Subcutaneous adipose tissue (tissue), 4 donors: ENCODE measurements around the gene CHN2. TPM values are rescaled to one million over a fixed set of nuclear protein-coding genes. Genes with fewer than 3 reads are reported as not detected.

ENCODE experiments used
- CTCF ChIP-seq: fragments of 450-650 bp; IDR thresholded peaks from one replicate; pipeline ENCODE4 v1.5.1; 2016; ENCODE audit warnings: low read depth, mild to moderate bottlenecking, control low read depth, antibody characterized with exemption, moderate library complexity
- total RNA-seq, 4 donors: library from RNA; depleted of rRNA; stranded (reverse); fragments of >200 nt; gene quantifications; one replicate each; pipeline ENCODE4 v1.1.0, GENCODE V29; 2016

CHN2 gene
- total RNA-seq, 4 donors from 2014 or later: 10.0 to 19.4 (median 13.8) TPM

GRCh38 chr7:29236649-29237048 lies 42.1 kb downstream of the CHN2 start:
- TF ChIP-seq CTCF: no peak

DNA sequence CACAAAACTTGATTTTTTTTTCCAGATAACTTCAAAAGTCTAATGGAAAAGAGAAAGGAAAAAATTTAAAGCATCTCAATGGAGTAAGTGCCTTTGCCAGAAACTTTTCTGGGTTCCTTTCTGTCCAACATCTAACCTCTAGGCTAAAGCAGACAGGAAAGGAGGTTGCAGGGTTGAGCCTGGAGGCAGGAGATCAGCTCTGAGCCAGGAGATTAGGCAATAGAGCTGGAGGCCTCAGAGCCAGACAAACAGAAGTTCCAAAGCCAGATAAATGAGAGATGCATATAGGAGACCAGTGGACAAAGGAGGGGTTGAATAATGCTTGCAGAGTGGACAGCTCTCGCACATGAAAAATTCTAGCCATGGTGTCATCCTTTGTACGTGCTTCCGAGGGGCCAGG lies 42.9 kb downstream of the CHN2 start:
- no peak for TF ChIP-seq CTCF

GRCh38 chr7:29239638-29240037 lies 45.1 kb downstream of the CHN2 start:
- no peak for TF ChIP-seq CTCF

DNA sequence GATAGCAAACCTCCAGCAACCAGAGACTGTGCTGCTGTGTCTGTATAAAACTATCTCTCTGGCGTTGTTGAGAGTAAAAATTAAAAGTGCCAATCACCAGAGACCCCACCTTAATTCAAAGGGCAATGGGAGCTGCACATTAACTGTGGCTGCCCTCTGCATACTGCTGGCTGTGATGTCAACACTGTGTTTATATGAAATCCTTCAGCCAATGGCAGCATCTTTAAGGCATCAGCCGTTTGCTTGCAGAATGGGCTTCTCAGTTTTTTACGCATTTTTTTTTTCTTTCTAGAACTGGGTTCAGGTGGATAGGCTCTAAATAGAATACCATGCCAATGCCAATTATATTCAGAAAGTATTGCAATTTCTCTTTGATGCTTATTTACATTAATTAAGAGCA lies 47.7 kb downstream of the CHN2 start:
- no peak for TF ChIP-seq CTCF

DNA sequence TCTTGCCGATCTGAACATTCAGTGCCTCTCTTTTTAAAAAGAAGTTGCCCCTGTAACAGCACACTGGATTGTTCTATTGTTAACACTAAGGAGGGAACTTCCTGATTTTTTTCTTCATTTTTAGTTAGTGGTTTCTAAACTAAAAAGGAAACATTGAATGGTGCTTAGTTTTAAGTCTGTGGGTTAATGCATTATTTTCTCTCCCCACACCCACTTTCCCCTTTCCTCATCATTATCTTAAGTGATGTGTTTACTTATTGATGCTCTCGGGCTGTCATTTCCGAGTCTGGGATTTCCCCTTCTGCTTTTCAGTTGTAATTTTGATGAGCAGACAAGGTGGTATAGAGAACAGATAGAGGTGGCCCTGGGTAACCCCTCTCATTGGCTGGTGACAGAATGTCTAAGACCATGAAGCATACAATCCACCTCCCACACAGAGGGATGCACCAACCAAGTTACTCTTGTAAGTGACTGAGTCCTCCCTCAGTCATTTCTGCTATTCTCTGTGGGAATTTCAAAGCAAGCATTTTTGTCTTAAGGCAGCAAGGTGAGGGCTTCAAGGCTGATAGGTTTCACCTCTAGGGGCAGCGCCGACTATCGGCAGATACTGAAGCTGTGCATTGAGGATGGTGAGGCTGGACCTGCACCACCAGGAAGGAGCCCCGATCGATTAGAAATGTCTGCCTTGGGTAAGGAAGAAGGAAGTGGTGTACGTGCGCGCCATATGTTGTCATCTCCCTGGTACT lies 49.5 kb downstream of the CHN2 start:
- TF ChIP-seq CTCF: no peak

DNA sequence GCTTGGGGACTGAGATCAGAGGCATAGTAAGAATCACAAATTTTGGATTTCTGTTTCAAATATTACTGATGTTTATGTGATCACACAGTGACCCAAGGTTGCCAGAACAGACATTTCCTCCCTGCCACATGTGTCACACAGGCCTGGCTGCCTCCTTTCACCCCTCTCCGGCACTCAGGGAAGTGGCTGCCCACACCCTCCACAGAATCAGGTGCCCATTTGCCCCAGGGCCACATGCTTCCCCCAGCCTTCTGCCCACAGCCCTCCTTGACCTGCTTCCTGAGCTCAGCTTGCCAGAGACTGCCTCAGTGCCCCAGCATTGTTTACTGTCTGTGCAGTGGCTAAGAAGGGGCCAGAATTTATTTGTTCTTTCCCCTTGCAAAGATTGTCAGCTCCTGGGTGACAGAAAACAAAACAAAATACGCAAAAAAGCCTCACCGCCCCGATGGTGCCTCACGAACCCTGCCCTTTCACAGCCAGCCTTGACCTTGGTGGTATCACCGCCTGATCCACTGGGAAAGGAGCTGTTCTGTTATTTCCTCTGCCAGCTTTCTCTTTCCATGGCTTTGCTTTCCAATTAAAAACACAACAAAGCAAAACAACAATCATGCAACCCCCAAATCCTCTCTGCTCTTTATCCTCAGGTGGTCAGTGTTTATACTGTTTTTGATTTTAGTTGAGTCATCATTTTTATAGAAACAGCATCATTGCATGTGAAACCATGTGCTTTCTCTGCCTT lies 52.8 kb downstream of the CHN2 start:
- TF ChIP-seq CTCF: no peak

GRCh38 chr7:29247963-29248236 lies 53.3 kb downstream of the CHN2 start:
- TF ChIP-seq CTCF: no peak
